ENCODE data around the gene XPO1.
"Not testable (repeated sequence)": the region's sequence is repeated elsewhere in the genome, so short reads cannot be mapped to it uniquely, and the experiment has no call there.

Gene XPO1

GRCh38 chr2:61465045-61465444 is 73.1 kb downstream of the XPO1 start:
- no peak for DNase-seq (ENCODE audit: low read depth)

GRCh38 chr2:61463769-61464475 is 74.2 kb downstream of the XPO1 start:
- no peak for DNase-seq (ENCODE audit: low read depth)

DNA sequence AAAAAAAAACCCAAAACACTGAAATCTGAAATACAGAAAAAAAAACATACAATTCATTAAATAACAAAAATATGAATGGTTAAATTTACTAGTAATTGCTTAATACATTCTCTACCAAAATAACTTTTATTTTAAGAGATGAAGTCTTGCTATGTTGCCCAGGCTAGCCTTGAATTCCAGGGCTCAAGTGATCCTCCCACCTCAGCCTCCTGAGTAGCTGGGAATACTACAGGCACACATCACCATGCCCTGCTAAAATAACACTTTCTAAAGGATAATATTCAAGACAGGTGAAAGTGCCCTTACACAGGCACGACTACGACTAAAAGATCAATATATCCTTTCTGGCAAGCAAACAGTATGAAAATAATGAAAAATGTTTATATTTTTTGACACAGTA is 76.8 kb downstream of the XPO1 start:
- DNase-seq (ENCODE audit: low read depth), result no peak

- DNase-seq (ENCODE audit: low read depth), result peak; percentile 85
Observed at GRCh38 chr2:61460163-61460562, 78.0 kb downstream of the XPO1 start.

- no peak for DNase-seq (ENCODE audit: low read depth)
Observed at GRCh38 chr2:61456746-61457420, 81.3 kb downstream of the XPO1 start.

DNA sequence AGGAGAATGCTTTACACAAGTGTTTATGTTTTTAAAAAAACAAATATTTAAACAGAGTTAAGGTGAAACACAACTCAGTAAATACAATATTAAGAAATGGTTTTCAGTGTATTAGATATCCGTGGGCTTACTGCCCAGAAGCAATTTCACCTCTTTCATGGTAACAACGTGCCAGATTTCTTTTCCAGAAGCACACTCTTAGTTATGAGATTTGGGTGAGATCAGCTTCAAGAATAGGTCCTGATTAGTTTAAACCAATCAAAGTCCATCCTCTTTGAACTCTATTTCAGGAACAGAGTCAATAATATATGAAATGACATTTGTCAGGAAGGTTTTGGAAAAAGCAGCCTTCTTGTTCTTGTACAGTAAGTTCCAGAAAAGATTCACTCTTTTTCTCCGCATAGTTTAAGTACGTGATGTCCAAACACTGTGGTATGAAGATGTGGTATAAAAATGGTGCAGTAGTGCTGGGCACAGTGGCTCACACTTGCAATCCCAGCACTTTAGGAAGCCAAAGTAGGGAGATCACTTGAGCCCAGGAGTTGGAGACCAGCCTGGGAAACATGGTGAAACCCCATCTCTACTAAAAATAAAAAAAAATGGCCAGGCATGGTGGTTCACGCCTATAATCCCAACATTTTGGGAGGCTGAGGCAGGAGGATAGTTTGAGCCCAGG is 81.9 kb downstream of the XPO1 start:
- peak; percentile 25 for DNase-seq (ENCODE audit: low read depth)

DNA sequence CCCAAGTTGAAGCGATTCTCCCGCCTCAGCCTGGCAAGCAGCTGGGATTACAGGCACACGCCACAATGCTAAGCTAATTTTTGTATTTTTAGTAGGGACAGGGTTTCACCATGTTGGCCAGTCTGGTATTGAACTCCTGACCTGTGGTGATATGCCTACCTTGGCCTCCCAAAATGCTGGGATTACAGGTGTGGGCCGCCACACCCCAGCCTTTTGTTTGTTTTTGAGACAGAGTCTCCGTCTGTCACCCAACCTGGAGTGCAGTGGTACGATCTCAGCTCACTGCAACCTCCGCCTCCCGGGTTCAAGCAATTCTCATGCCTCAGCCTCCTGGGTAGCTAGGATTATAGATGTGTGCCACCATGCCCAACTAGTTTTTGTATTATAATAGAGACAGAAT is 83.2 kb downstream of the XPO1 start:
- not testable (repeated sequence) for DNase-seq (ENCODE audit: low read depth)

GRCh38 chr2:61454383-61454782 is 83.8 kb downstream of the XPO1 start:
- DNase-seq (ENCODE audit: low read depth), result no peak

- no peak for DNase-seq (ENCODE audit: low read depth)
Observed at GRCh38 chr2:61452392-61452791, 85.8 kb downstream of the XPO1 start.

GRCh38 chr2:61451178-61451577 is 87.0 kb downstream of the XPO1 start:
- no peak for DNase-seq (ENCODE audit: low read depth)

DNA sequence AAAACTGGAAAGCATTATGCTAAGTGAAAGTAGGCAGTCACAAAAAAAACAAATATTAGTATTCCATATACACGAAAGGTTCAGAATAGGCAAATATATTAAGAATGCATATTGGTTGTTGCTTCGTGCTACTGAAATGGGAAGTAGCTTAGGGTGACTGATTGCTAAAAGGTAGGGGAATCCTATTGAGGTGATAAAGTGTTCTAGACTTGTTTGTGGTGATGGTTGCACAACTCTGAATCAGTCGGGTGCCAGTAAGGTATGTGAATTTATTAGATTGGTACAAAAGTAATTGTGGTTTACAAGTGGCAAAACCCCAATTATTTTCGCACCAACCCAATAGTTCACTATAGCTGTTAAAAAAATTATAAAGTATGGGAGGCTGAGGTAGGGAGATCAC is 88.0 kb downstream of the XPO1 start:
- DNase-seq (ENCODE audit: low read depth), result no peak

- DNase-seq (ENCODE audit: low read depth), result no peak
Observed at GRCh38 chr2:61448229-61448628, 89.9 kb downstream of the XPO1 start.

DNA sequence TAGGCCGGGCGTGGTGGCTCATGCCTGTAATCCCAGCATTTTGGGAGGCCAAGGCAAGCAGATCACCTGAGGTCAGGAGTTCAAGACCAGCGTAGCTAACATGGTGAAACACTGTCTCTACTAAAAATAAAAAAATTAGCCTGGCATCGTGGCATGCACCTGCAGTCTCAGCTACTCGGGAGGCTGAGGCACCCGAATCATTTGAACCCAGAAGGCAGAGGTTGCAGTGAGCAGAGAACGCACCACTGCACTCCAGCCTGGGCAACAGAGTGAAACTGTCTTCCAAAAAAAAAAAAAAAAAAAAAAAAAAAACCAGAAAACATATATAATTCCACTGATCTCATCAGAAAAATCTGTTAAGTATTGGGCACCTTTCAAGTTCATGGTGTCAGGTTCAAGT is 91.2 kb downstream of the XPO1 start:
- DNase-seq (ENCODE audit: low read depth), result not testable (repeated sequence)

DNA sequence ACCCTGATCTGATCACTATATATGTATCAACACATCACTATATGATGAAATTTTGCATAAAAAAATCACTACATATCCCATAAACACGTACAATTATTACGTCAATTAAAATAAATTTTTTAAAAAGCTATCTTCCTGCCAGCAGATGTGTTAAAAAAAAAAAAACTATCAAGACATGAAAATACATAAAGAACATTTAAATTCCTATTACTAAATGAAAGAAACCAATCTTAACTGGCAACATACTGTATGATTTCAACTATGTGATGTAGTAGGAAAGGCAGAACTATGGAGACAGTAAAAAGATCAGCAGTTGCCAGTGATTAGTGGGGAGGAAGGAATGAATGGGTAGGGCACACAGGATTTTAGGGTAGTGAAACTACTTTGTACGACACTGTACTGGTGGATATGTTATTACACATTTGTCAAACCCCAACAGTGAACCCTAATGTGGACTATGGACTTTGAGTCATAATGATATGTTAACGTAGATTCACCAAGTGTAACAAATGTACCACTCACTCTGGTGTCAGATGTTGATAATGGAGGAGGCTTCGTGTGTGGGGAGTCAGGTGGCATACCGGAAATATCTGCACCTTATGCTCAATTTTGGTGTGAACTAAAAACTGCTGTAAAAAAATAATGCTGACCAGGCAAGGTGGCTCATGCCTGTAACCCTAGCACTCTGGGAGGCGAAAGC is 94.7 kb downstream of the XPO1 start:
- DNase-seq (ENCODE audit: low read depth), result no peak

DNA sequence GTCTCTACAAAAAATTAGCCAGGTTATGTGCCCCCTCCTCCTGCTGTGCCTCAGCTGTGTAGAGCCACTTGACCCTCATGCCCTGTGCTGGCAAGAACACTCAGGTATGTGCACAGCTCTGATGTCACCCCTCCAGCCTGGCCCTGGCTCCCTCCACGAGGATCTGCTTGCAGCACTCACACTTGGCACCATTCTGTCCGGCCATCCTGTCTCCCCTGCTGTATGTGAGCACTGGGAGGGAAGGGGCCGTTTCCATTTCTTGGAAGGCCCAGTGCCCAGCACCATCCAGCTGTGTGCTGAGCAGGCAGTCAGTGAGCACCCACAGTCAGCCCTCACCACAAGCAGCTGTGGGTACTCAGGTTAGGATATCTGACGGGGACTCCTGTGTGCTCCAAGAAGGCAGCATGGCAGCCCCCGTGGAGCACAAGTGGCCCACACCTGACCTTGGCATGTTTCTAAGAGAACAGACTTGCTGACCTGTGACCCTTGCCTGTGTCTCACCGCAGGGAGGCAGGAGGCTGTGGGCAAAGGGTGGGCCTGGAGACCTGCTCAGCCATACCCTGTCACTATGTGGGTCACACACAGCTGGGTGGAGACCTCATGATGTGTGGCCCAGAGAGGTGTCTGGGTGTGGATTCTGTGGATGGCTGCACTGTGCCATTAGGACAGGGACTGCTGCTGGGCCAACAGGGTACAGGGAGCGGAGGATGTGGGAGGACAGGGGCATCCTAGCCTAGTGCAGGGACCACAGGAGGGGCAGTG is 98.7 kb downstream of the XPO1 start:
- DNase-seq (ENCODE audit: low read depth), result no peak

GRCh38 chr2:61438670-61439069 is 99.5 kb downstream of the XPO1 start:
- DNase-seq (ENCODE audit: low read depth), result no peak

- DNase-seq (ENCODE audit: low read depth), result no peak
Observed at GRCh38 chr2:61437170-61437569, 101.0 kb downstream of the XPO1 start.

DNA sequence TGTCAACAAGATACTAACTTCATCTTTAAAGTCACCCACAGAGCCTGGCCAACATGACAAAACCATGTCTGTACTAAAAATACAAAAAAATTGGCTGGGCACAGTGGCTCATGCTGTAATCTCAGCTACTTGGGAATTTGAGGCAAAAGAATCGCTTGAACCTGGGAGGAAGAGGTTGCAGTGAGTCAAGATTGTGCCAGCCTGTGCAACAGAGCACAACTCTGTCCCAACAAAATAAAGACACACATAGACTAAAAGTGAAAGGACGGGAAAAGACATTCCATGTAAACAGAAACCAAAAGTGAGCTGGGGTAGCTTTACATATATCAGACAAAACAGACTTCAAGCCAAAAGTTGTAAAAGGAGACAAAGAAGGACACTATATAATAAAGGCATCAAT is 102.1 kb downstream of the XPO1 start:
- no peak for DNase-seq (ENCODE audit: low read depth)

DNA sequence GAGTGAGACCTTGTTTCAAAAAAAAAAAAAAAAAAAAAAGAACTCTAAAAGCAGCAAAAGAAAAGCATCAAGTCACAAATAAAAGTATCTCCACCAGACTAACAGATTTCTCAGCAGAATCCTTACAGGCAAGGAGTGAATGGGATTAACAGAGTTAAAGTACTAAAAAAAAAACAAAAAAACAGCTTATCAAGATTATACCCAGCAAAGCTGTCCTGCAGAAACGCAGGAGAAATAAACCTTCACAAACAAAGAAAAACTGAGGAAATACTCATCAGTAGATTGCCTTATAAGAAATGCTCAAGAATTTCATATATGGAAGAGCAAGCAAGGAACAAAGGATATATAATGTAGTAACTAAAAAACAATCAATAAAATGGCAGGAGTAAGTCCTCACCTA is 102.9 kb downstream of the XPO1 start:
- DNase-seq (ENCODE audit: low read depth), result no peak

GRCh38 chr2:61434314-61434713 is 103.8 kb downstream of the XPO1 start:
- DNase-seq (ENCODE audit: low read depth), result peak; percentile 74

DNA sequence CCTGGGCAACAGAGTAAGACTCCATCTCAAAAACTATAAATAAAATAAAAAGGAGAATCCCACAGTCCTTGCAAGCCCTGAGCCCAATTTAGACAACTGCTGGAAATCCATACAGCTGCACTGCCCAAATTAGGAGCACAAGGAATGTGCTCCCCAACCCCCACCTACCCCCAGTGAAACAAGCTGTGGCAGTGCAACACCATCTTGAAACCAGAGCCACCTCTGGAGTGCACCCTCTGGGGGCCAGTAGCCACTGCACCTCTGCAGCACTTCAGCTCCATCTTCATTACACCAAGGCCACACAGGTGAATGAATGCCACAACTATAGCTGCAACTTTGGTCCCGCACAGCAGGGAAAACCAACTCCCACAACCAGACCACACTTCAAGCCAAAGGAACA is 104.5 kb downstream of the XPO1 start:
- DNase-seq (ENCODE audit: low read depth), result no peak

DNA sequence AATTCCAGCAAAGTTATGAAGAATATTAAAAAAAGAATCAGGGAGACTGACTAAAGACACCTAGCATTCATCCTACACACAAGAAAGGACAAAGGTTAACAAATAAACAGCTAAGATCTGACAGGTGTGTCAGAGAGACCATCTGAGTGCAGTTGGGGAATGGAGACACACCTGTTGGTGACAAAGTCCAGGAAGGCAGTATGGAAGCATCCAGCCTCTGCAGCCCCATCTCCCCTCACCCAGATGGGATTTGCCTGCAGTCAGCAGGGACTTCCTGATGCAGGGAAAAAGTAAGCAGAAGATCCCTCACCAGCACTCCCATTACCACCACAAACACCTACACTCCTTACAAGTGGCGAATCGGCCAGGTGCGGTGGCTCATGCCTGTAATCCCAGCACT is 105.2 kb downstream of the XPO1 start:
- no peak for DNase-seq (ENCODE audit: low read depth)

Measured in fibroblast of gingiva (primary cell).